RWPE1 (cell line): Measurements from ENCODE around the gene UPK3A.

ENCODE experiments used
- CTCF ChIA-PET: fragments of 350-600 bp; sonication (Branson Sonifier 250); formaldehyde crosslinking; extraction: SDS; loops from one replicate; lab custom pipeline; 2021; lab: Yijun Ruan, JAX
- POLR2A ChIA-PET: fragments of 400-600 bp; formaldehyde crosslinking; extraction: SDS; loops from one replicate; lab custom pipeline; 2020; ENCODE audit warnings: antibody characterized with exemption; ENCODE audit not compliant: low non-redundant PET; lab: Yijun Ruan, JAX
- DNase-seq: peaks from one replicate; pipeline ENCODE4 v3.0.0; 2012; ENCODE audit warnings: low spot score
- H3K27ac ChIP-seq: fragments of 450-650 bp; 2 replicates; pipeline ENCODE4 v1.5.1; 2017
- TF ChIP-seq, protein P1 (sequence below): fragments of 450-650 bp; conservative IDR thresholded peaks from 2 replicates; pipeline ENCODE4 v1.5.1; 2017; ENCODE audit warnings: low read depth, mild to moderate bottlenecking

UPK3A gene

DNA sequence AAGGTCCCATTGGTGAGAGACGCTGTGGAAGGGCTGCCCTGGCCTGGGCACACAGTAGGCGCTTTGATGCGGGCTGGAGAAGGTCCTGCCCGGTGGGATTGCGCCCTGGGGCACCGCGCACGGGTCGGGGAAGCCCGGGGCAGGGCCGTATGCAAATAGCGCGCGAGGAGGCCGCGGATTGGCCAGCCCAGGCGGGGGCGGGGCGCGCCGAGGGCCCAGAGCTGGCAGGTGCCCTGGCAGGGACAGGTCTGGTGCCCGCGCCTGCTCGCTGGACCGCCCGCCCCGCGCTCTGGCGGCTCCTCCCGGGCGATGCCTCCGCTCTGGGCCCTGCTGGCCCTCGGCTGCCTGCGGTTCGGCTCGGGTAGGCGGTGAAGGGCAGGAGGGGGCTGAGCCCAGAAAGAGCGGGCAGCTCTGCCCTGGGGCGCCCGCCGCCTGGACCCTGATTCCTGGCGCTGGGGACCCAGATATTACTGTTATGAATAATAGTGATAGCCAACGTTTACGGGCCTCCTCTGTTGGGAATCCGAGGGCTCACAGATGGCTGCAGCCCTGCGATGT, at the start of gene UPK3A:
TSS of gene UPK3A (plus strand) at position 245 of the 558 bp plus-strand sequence. CDS start at position 310, 65 bp downstream.
- ChIA-PET CTCF (interaction anchor here (0.7 kb wide), 1 partner anchor 145 kb away, joined by 3 read pairs; no protein-coding TSS in a partner anchor), POLR2A (no interaction called here)
- TF ChIP-seq, protein P1, sequence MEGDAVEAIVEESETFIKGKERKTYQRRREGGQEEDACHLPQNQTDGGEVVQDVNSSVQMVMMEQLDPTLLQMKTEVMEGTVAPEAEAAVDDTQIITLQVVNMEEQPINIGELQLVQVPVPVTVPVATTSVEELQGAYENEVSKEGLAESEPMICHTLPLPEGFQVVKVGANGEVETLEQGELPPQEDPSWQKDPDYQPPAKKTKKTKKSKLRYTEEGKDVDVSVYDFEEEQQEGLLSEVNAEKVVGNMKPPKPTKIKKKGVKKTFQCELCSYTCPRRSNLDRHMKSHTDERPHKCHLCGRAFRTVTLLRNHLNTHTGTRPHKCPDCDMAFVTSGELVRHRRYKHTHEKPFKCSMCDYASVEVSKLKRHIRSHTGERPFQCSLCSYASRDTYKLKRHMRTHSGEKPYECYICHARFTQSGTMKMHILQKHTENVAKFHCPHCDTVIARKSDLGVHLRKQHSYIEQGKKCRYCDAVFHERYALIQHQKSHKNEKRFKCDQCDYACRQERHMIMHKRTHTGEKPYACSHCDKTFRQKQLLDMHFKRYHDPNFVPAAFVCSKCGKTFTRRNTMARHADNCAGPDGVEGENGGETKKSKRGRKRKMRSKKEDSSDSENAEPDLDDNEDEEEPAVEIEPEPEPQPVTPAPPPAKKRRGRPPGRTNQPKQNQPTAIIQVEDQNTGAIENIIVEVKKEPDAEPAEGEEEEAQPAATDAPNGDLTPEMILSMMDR = no peak
- H3K27ac ChIP-seq = no peak within 1 kb of the TSS
- peak; percentile 25 for DNase-seq

DNA sequence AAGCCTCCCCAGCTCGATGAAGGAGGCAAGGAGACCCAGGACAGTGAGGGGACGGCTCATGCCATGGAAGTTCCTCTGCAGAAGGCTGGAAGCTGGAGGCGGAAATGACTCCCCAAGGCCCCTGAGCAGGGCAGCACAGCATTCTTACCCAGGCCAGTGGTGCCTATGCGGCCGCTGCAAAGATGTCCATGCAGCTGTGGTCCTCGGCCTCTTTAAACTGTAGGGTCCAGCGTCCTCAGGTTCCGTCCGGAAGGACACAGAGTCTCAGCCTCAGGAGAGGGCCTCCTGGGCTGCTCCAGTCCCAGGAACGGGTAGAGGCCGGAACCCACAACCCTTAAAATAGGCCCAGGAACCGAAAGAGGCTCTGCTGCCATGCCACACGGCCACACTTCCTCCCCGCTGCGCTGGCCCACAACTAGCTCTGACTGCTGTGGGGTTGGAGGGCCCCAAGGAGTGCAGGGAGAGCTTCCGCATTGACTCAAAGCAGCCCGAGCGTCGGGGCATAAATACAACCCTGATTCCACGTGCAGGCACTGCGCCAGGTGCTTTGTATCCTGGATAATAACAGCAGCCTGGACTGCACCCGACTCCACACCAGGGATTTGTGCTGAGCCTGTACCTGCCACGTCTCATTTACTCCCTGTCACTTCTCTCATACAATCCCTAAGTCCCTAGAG, 49.5 kb upstream of the UPK3A start:
- DNase-seq = no peak
- CTCF ChIA-PET = interaction anchor here (0.6 kb wide), 2 partner anchors 26 to 934 kb away, joined by 3 to 7 read pairs; no protein-coding TSS in a partner anchor
- peak overlapping the region; percentile 80 for H3K27ac ChIP-seq
- POLR2A ChIA-PET = no interaction called here
- TF ChIP-seq, protein P1 = no peak

DNA sequence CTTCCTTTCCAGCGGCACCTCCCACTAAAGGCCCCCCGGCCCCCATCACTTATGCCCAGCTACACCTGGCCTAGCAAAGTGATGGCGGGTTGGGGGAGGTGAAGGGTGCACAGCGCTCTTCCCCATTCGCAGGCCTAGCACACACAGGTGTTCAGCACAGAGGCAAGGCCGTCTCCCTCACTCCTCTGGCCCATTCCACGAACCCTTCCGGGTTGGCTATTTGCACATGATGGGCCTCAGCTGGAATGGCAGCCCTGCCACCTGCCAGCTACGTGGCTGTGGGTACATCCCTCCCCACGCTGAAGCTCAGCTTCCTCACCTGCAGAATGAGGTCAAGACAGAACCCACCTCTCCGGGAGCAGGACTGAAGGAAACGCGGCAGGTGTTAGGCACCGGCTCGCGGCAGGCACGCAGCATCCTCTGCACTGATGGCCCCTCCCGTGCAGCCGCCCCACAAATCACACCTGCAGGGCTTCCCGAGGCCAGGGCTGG, 48.9 kb upstream of the UPK3A start:
- POLR2A ChIA-PET = no interaction called here
- peak overlapping the region; percentile 80 for H3K27ac ChIP-seq
- CTCF ChIA-PET = no interaction called here
- DNase-seq = no peak
- TF ChIP-seq, protein P1 = no peak

DNA sequence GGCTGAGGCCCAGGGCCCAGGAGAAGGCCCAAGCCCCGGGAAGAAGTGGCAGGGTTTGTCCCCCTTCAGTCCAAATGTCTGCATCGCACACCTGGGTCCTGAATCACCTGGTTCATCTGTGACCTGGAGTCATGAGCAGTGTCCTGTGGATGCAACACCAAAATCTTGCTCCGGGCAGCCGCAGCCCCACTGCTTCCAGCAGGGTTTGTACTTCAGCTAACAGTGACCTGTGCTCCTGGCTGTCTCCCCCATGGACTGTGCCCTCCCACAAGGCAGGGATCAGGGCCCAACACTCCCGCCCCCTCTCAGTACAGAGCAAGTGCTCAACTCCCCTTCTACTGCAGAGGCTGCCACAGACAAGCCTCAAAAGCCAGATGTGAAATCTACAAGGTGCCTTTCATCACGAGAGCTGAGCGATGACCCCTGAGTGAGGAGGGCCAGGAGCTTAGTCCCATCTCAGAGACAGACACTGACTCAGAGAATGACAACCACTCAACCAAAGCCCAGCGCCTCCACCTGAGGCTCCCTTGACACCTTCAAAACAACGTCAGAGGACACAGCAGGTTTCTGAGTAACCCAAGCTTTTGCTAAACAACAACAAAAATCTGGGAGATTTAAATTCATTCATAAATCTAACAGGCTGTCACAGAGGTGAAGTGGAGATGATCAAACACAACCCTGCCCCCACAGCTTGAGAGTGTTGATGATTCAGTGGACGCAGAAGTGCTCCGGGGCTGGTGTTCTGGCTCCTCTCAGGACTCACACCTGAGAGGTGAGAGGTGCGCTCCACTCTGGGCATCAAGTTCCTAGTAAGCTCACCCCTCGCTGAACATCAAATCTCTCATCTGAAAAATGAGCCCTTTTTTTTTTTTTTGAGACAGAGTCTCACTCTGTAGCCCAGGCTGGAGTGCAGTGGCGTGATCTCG, 47.4 kb upstream of the UPK3A start:
- ChIA-PET CTCF (no interaction called here), POLR2A (no interaction called here)
- TF ChIP-seq, protein P1 = no peak
- peak overlapping the region; percentile 80 for H3K27ac ChIP-seq
- no peak for DNase-seq

DNA sequence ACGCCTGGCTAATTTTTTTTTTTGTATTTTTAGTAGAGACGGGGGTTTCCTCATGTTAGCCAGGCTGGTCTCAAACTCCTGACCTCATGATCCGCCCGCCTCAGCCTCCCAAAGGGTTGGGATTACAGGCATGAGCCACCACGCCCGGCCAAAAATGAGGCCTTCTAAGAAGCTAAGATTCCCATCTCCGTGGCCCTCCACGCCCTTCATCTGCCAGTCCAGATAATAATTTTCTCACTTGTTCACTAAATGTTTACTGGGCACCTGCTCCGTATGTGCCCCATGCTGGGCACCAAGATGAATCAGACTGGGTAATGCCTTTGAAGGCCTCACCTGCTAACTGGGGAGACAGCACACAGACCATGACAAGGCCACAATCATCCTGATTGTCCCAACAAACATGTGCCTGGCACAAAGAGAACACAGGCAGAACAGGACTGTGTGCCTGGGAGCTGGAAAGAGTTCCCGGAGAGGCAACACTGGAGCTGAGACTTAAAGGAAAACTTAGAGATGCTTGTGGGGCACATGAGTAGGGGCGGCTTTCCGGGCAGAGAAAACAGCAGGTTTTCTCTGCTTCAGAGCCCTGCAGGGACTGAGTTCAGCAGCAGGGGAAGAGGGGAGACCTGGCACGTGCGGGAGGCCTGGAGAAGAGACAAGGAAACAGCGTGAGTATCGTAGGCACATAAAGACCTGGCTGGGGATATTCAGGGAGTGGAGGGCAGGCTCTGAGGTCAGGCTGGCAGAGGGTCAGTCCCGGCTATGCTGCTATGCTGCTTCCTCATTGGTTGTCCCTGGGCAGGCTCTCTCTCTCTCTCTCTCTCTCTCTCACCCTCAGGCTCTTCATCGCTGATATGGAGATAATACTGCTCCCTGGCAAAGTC, 46.4 kb upstream of the UPK3A start:
- TF ChIP-seq, protein P1 = no peak
- H3K27ac ChIP-seq = peak overlapping the region; percentile 80
- CTCF ChIA-PET = no interaction called here
- DNase-seq = no peak
- POLR2A ChIA-PET = no interaction called here
